GM18909 (cell line): ENCODE data around the gene ZCCHC4.
"Not testable (repeated sequence)": the region's sequence is repeated elsewhere in the genome, so short reads cannot be mapped to it uniquely, and the experiment has no call there.

Experiments
- ATAC-seq: cut with Tn5 transposase; IDR thresholded peaks from one replicate; pipeline ENCODE4 v1.9.1; 2021; ENCODE audit warnings: mild to moderate bottlenecking; ENCODE audit not compliant: unreplicated experiment, poor library complexity

ZCCHC4 gene

GRCh38 chr4:25320336-25320735 is 7.8 kb downstream of the ZCCHC4 start:
- no peak for ATAC-seq

GRCh38 chr4:25320773-25321172 is 8.2 kb downstream of the ZCCHC4 start:
- ATAC-seq, result no peak

- no peak for ATAC-seq
These were observed 9.1 kb downstream of the ZCCHC4 start for GRCh38 chr4:25321703-25322102.

- ATAC-seq, result not testable (repeated sequence)
These were observed 15.9 kb downstream of the ZCCHC4 start for GRCh38 chr4:25328463-25328862.

DNA sequence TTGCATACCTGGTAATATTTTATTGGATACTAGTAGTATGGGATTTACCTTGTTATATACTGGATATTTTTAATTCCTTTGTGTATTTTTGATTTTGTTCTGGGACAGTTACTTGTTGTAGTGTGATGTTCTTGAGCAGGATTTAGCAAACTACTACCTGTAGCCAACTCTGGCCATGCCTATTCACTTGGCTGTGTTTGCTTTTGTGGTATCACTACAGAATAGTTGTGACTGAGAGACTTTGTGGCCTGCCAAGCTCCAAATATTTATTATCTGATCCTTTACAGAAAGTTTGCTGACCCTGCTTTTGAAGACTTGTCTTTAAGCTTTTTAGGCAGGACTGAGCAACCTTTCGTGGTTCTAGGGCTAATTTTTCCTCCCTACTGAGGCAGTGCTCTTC is 17.8 kb downstream of the ZCCHC4 start:
- ATAC-seq, result no peak

DNA sequence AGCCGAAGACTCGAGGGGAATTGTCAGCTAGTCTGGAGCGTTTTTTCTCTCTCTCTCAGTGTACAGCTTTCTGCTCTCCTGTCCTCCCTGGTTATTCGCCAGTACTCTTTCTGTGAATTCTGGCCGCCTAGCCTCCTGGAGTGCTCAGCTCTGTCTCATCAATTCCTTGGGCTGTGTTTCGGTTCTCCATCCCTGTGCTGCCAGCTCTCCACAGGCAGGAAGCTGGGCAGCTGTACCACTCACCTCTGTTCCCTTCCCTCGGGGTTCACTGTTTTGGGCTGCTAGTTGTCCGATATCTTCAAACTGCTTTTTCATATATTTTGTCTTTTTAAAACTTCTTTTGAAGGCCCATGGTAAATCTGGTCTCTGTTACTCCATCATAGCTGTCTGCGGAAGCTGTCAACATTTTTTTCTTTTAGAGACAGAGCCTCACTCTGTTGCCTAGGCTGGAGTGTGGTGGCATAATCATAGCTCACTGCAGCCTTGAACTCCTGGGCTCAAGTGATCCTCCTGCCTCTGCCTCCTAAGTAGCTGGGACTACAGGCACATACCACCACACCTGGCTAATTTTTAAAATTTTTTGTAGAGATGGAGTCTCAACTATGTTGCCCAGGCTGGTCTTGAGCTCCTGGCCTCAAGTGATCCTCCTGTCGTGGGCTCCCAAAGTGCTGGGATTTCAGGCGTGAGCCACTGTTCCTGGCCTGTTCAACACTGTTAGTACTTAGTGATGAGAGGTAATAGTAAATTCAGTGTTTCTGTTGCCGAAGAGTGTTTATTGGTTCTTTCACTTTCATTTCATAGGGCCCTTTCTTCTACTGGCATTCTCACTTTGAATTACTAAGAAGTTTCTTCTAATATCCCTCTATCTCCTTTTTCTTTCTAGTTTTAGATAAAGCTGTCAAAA is 18.6 kb downstream of the ZCCHC4 start:
- peak; percentile 86 for ATAC-seq

- no peak for ATAC-seq
These were observed 31.1 kb downstream of the ZCCHC4 start for GRCh38 chr4:25343671-25344070.

DNA sequence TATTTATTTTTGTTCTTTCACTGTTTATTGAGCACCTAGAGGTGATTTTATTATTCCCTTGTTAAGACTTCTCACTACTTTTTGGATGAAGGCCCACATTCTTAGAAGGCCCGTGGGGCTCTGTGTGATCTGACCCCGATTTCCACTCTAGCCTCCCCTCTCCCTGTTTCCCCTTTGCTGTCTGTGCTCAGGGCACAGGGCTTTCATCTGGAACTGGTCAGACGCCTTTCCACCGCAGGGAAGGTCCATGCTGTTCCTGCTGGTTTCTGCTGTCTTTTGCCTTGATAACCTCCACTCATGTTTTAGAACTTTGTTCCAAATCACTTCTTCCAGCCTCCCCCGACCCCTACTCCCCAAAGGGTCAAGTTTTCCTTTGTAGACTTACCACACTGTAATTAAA is 33.2 kb downstream of the ZCCHC4 start:
- no peak for ATAC-seq

DNA sequence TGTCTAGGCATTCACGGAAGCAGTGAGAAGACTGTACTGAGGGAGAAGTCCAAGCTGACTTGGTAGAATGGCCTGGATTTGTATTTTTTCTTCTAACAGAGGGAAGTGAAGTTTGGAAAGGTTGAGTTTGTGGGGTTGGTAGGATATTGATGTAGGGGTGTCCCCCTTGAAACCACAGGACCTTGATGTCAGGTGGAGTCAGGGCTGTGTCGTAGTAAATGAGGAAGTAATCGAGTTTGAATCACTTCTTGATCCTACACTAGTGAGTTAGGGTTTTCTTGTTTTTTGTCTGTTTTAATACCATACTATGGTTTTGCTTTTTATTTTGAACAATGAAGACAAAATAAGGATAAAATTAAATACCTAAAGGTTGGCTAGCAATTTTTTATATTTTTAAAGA is 34.3 kb downstream of the ZCCHC4 start:
- peak; percentile 62 for ATAC-seq

DNA sequence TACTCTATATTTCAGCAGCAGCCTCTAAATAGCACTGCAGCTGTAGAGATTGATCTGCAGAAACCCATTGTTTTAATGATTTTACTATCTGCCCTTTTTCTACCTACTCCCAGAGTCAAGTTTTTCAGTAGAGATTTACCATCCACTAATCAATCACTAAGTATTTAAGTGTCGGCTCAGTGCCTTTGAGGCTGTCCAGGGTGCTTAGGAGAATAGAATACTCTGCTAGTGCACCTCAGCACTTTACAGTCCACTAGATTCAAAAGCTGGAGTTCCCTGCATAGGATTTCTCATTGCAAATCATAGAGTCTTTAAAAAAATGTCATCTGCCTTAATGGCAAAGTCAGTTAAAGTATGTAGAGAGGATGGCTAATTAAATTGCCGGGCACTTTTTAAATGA is 34.9 kb downstream of the ZCCHC4 start:
- ATAC-seq, result no peak

- no peak for ATAC-seq
These were observed 35.4 kb downstream of the ZCCHC4 start for GRCh38 chr4:25347971-25348370.

DNA sequence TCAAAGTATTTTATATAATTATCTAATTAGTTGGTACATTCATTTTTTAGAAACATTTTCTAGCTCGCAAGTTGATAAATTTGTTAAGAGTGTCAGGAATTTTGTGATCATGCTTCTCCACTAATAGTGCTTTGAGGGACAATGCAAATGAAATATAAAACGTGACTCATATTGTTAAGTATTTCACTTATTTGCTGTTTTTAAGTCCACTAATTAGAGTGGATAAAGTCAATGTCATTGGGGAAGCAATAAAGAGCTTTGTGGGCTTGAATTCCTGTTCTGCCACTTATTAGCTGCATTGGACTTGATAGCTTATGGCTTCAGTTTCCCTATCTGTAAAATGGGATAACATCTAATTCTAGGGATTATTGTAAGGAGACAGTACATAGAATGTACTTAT is 38.0 kb downstream of the ZCCHC4 start:
- no peak for ATAC-seq

DNA sequence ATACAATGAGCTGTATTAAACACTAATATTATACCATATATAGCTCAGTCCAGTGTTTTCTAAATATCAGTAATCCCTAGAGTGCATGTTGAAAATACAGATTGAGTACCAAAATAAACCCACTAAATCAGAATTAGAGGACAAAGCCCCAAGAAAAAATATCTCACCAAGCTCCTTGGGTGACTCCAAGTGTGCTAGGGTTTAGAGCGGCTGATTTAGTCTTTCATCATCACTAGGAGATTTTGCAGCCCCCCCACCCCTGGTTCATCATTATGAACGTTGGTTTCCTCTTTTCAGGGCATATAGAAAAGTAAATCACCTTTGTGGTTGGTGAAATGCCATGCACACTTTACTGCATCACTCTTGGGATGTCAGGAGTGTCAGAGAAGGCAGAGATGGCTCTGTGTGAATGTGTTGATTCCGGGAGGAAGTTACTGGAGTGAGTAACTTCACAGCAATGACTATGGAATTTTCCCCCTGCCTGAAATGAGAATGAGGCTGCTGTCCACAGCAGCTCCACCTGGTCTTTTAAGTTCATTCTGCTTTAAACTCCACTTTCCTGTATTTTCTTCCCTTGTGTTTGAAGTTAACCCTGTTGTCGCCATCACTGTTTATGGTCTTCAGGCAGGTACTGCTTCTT is 39.3 kb downstream of the ZCCHC4 start:
- ATAC-seq, result no peak

- no peak for ATAC-seq
These were observed 43.5 kb downstream of the ZCCHC4 start for GRCh38 chr4:25356068-25356467.

GRCh38 chr4:25358515-25359275 is 46.1 kb downstream of the ZCCHC4 start:
- no peak for ATAC-seq

- no peak for ATAC-seq
These were observed 48.7 kb downstream of the ZCCHC4 start for GRCh38 chr4:25361253-25361652.

- ATAC-seq, result no peak
These were observed 54.5 kb downstream of the ZCCHC4 start for GRCh38 chr4:25367004-25367621.

- ATAC-seq, result no peak
These were observed 55.3 kb downstream of the ZCCHC4 start for GRCh38 chr4:25367877-25368276.

GRCh38 chr4:25368315-25368714 is 55.7 kb downstream of the ZCCHC4 start:
- ATAC-seq, result no peak

DNA sequence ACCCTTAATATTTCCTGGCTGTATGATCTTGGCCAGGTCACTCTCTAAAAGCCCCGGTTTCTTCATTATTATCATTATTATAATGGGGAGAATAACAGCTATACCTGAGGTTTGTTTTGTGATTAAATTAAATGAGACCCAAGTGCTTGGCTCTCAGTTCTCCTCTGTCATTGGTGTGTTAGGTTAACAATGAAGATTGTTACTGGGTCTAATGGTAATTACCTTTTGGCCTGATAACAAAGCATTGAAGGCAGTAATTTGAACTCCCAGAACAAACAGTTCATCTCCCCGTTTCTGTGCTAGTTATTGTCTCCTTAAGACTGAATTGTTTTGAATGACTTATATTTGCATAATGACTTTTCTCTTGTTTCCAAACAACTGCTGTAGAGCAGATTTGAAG is 57.7 kb downstream of the ZCCHC4 start:
- ATAC-seq, result no peak

DNA sequence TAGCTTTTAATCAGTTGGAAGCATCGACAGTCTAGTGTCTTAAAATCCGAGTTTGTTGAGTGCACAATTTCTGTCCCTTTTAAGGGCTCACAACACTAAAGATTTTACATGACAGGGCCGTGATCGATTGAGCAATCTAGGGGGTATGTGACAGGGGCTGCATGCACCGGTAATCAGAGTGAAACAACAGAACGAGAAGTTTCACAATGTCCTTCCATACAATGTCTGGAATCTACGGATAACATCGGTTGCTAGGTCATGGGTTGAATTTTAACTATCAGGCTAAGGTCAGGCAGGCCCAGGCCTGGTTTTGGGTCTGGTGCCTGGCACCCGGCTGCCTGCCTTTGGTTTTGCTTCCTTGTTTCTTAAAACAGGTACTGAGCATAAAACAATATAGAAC is 60.0 kb downstream of the ZCCHC4 start:
- not testable (repeated sequence) for ATAC-seq
